ENCODE data around the gene SGCD.

SGCD gene

GRCh38 chr5:156456857-156457256 lies 129.9 kb downstream of the SGCD start:
- no peak for DNase-seq (ENCODE audit: low read depth in 3 of 3)

DNA sequence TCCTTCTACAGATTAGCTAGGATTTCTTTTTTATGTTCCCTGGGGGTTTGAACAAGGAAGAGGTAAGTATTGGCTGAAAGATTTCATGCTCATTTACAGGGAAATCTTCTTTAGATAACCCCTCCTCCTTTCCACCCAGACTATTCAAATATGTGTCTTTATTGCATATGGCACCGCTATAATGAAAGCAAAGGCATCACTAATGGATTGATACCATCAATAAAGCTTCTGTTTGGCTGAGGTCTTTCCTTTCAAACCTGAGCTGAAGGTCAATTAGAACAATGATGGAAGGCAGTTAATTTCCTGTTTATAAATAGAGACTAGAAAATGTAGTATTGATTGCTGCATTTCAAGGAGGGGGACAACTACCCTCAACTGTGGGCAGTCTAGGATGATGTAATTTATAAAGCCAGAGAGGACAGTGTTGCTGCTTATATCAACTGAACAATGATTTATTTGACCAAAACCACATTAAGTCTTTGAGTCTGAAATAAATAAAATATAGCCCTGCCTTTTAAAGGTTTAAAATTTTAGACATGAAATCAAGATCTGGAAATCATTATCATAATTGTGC lies 132.9 kb downstream of the SGCD start:
- no peak for DNase-seq (ENCODE audit: low read depth in 3 of 3)

- DNase-seq (ENCODE audit: low read depth in 3 of 3) = no peak
Measured at GRCh38 chr5:156460471-156460870, 133.5 kb downstream of the SGCD start.

DNA sequence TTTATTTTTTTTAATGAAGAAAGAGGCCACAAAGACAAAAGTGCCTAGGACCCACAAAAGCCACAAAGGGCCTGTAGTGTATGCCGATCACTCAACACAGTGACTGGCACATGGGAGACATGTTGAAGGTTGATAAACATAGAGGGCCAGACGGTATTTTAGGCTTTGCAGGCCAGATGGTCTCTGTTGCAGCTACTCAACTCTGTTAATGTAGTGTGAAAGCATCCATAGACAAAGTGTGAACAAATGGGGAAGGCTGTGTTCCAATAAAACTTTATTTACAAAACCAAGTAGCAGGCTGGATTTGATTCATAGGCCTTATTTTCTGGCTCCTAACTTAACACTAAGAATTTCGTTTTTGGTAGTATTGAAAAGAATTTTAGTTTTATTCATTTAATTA lies 139.9 kb downstream of the SGCD start:
- no peak for DNase-seq (ENCODE audit: low read depth in 3 of 3)

GRCh38 chr5:156469636-156470035 lies 142.7 kb downstream of the SGCD start:
- DNase-seq (ENCODE audit: low read depth in 3 of 3) = no peak

- no peak for DNase-seq (ENCODE audit: low read depth in 3 of 3)
Measured at GRCh38 chr5:156471893-156472292, 144.9 kb downstream of the SGCD start.

- DNase-seq (ENCODE audit: low read depth in 3 of 3) = no peak
Measured at GRCh38 chr5:156473269-156473908, 146.4 kb downstream of the SGCD start.

DNA sequence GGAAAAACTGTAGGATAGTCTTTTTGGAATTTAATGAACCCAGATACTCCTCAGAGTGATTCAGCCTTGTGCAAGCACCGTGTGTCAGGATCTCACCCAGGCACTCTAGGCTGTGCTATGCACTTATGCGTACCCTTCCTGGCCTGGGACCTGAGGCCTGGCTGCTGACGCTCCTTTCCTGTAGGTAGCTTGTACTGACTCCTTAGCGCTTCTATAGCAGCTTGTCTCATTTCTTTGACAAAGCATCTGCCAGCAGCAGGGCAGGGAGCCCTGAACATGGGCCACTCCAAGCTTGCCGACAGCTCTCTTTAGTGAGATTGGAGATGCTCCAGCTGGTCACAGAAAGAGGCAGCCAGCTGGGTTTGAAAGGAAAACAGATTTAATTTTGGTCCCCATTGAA lies 147.3 kb downstream of the SGCD start:
- no peak for DNase-seq (ENCODE audit: low read depth in 3 of 3)

- DNase-seq (ENCODE audit: low read depth in 3 of 3) = no peak
Measured at GRCh38 chr5:156475182-156476157, 148.5 kb downstream of the SGCD start.

- no peak for DNase-seq (ENCODE audit: low read depth in 3 of 3)
Measured at GRCh38 chr5:156476158-156476551, 149.2 kb downstream of the SGCD start.

DNA sequence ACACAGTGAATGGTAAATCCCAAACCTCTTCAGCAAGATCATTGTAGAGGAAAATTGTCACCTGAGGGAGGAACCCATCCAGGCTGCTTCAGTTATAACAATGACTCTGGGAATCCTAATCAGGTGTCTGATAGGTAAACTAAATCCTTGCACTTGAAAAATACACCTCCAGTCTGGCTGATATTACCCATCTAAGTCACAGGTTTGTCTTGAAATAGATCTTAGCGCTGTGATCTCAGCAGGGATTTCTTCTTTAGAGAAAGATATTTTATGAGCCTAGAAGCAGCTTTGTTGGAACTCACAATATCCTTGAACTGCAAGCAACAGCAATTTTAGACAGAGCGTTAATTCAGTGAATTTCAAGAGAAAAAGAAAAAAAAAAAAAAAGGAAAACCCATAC lies 149.7 kb downstream of the SGCD start:
- no peak for DNase-seq (ENCODE audit: low read depth in 3 of 3)

DNA sequence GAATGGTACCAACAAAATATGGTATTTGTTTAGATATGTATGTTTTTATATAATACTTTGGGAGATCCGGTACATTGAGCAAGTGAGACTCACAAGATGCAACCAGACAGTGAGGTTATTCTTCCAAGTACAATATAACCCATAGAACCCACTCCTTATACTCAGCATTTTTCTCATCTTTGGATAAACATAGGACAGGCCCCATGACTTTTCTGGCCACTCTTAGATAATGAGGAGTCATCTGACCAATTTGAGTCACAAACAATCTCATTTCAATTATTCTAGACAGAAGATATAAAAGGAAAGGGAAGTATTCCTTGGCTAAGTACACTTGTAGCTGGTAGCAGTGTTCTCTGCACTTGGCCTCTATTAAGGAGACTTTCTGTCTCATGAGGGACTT lies 150.2 kb downstream of the SGCD start:
- DNase-seq (ENCODE audit: low read depth in 3 of 3) = no peak

GRCh38 chr5:156479849-156480248 lies 152.9 kb downstream of the SGCD start:
- no peak for DNase-seq (ENCODE audit: low read depth in 3 of 3)

DNA sequence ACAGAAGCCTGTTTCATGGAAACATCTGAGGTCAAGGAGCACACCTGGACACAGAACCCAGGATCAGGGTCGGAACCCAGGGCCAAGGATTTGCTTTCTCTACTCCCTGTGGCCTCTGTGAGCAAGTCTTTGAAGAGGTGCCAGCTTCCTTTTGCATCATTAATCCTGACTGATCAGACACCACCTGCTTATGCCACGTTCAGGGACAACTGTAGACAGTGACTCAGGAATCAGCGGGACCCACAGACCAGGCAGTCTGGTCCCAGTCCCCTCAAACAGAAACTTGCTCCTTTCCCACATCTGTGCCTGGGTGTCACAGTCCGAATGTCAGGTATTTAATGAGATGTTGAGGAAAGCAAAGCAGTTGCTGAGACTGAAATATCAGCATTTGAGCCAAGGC lies 154.8 kb downstream of the SGCD start:
- no peak for DNase-seq (ENCODE audit: low read depth in 3 of 3)

- no peak for DNase-seq (ENCODE audit: low read depth in 3 of 3)
Measured at GRCh38 chr5:156482818-156483217, 155.9 kb downstream of the SGCD start.

- no peak for DNase-seq (ENCODE audit: low read depth in 3 of 3)
Measured at GRCh38 chr5:156486394-156487238, 159.7 kb downstream of the SGCD start.

DNA sequence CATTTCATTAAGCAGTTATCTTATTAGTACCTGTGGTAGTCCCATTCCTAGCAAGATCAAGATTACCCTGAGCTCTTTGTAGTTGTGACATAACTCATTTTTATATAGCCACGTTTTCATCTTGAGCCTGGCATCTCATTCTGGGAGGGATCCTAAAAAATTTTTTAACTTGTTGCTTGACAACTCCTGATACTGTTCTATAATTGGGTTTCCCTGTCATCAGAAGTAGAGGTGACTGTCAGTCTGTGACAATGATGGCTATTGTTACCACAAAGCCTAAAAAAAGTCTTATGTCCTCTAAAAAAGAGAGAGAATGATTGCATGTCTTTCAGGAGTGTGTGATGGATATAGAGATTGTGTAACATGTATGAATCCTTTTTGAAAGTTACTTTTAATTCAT lies 164.8 kb downstream of the SGCD start:
- no peak for DNase-seq (ENCODE audit: low read depth in 3 of 3)

GRCh38 chr5:156496291-156496690 lies 169.3 kb downstream of the SGCD start:
- DNase-seq (ENCODE audit: low read depth in 3 of 3) = no peak

DNA sequence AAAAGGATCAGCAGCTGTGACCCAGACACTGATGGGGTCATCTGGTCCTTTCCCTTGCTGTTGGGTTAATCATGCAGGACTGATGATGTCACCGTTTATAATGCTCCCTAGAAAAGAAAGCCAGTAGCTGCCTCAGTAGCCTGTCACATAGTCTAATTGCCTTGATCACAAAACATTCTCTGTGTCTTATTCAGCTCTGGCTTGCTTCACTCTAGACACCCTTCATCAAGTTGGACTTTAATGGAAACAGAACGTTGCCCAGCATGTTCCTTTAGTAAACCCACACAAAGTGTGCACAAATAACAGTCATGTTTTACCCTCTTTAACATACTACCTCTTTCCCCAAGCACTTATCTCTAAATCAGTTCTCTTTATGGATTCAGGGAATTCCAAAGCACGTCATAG lies 170.8 kb downstream of the SGCD start:
- no peak for DNase-seq (ENCODE audit: low read depth in 3 of 3)

DNA sequence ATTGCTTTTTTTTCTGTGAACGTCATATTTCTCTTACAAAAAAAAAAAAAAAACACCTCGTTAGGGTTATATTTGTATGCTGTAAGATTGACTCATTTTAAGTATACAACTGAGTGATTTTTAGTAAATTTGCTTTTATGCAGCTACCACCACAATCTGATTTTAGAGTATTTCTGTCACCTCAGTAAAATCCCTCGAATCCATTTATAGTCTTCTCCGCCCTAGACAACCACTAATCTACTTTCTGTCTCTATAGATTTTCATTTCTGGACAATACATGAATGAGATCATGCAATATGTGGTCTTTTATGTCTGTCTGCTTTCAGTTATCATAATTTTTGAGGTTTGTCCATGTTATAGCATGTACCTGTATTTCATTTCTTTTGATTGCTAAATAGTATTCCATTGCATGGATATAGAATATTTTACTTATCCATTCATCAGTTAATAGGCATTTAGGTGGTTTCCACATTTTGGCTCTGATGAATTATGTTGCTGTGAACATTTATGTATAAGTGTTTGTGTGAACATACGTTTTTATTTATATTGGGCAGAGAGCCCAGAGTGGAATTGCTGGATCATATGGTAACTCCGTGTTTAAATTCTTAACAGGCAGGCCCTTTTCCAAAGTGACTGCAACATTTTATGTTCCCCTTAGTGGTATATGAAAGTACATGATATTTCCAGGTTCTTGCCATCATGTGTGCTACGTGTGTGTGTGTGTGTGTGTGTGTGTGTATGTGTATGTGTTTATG lies 171.4 kb downstream of the SGCD start:
- no peak for DNase-seq (ENCODE audit: low read depth in 3 of 3)

- no peak for DNase-seq (ENCODE audit: low read depth in 3 of 3)
Measured at GRCh38 chr5:156500755-156501154, 173.8 kb downstream of the SGCD start.

Measured in stimulated activated CD4-positive, alpha-beta T cell treated with anti-CD3 and anti-CD28 coated beads, TNF-alpha, amount 100 ng/mL, for 24 hours (primary cell).